Stimulated activated CD4-positive, alpha-beta T cell treated with anti-CD3 and anti-CD28 coated beads, Interleukin-12 subunit alpha, Interleukin-12 subunit beta, amount 100 ng/mL, for 24 hours (primary cell): Measurements from ENCODE around the gene SELENOK.

Source experiments
- DNase-seq, 2 experiments: peaks; one replicate each; pipeline ENCODE4 v3.0.0-alpha.2; 2020; ENCODE audit warnings: low read depth in 2 of 2

The SELENOK gene

DNA sequence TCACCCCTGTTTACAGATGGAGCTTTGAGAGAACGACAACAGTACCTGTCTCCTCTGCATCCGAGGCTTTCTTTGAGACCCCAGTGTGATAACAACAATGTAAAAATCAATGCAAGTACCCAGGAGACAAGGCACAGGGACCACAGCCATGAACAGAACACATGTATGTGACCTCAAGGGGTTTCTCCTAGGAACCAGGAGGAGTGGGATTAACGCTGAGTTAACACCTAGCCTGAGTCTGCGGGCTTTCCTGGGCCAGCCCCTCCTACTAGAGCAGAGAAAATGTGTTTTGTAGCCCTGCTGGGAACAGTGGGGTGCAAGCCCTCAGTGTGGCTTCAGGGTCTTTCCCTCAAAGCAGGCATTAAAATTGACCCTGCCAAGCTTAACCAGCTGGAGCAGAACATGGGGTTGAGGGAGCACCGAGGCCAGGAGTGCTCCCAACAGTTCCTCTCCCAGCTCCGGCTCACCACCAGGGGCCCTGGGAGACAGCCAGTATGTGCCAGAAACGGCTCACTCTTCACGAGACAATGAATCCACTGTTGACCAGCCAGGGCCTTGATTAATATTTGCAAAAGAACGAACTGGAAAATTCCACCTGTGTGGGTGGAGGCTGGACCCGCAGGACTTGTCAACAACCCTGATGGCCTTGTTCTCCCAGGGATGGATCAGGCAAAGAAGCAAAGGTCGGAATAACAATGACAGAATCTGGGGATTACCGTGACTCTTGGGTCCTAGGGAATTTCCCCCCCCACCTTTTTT, 49.0 kb downstream of the SELENOK start:
- DNase-seq = no peak

GRCh38 chr3:53841296-53841695, 50.4 kb downstream of the SELENOK start:
- DNase-seq = no peak

DNA sequence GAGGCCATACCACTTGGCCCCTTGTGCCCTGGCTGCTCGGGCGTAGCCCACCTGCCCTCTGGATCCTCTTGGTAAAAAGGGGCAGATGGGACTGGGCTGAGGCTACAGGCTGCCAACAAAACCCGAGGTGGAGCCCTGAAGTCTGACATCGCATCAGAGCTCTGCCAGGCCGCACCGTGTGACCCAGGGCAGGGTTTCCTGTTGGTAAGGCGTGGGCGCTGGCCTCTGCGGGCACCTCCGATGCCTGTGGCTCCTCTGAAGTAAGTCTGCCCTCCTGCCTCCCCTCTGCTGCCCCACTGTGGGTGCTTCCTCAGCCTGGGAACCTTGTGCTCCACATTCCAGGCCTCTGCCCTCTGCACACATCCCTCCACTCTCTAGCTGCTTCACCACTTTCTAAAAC, 54.3 kb downstream of the SELENOK start:
- DNase-seq = no peak

DNA sequence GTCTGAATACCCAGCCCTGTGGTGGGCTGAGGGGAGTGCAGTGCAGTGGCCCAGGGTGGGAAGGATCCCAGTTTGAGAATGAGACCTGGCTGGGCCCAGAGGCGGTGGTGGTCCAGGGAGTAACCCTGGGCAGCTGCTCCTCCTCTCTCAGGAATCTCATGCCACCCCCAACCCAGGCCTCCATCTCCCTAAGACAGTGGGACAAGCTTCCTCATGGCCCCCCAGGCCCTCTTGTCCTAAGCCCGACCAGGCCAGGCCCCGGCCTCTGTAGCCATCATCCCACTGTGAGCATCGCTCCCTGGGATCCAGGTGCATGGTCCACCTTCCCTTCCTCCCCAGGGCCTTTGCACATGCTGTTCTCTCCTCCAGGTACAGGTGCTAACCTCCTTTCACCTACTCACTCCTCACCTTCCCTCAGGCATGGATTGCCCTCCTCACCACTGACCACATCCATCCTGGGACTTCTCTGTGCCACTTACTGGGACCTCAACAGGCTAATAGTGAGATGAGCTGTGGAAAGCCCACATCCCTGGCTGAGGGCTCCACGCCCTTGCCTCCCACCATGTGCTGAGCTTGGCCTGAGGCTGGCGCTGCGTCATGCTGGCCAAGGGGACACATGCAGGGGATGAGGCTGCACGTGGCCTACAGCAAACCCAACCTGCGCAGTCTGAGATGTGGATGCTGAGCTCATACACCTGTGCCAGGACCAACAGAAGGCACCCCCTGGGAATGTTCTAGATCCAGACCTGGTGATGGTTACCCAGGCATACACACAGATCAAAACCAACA, 55.4 kb downstream of the SELENOK start:
- DNase-seq = no peak

DNA sequence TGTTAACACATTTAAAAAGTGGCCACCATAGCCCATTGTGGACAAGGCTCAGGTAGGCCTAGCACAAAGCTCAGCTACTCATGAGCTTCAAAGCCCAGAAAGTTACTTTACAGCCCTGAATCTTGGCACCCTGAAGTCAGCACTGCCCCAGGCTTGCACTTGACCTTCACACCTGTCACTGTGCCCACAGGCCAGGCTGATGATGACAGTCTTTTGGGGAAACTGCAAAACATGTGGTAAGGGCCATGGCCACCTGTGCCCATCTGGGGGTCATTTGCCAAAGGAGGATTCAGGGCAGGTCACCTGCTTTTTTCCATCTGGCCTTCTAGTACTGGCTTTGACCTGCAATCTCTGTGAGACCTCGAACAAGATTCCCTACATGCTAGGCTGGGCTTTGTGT, 56.4 kb downstream of the SELENOK start:
- DNase-seq = no peak

DNA sequence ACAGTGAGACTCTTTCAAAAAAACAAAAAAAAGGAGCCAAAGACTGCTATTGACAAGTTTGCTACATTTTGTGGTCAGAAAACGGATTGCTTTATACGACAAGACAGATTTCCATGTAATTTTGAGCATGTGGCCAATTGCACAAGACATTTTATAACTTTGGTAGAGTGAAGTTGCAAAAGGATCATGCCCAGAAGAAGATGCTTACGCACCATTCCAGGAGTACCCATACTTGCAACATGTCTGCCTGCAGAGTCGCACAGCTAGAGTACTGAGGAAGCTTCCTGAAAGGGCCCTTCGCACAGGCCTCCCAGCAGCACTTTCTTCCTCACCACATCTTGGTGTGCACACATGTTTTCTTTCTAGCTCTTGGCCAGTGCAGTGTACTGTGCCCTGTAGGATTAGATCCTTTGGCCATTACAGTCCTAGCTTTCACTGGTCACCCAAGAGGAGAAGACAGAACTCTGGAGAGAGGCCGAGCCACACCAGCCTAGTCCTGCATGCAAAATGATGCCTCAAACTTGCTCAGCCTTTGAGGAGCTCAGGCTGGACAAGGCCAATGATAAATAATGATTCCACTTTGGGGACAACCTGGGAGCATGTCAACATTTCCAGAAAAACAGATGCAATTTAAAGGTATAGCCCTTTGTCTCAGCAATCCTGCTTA, 57.1 kb downstream of the SELENOK start:
- no peak for DNase-seq
